GM10266 (cell line): ENCODE measurements around the gene HMOX1.

Source experiments
- DNase-seq: peaks from one replicate; pipeline ENCODE4 v3.0.0; 2012; ENCODE audit errors: extremely low spot score
- CTCF ChIP-seq: IDR thresholded peaks from 2 replicates; pipeline ENCODE4 v1.5.1; 2012; ENCODE audit warnings: mild to moderate bottlenecking, low read depth; ENCODE audit not compliant: control insufficient read depth, insufficient read depth; ENCODE audit errors: missing control alignments

Gene HMOX1

DNA sequence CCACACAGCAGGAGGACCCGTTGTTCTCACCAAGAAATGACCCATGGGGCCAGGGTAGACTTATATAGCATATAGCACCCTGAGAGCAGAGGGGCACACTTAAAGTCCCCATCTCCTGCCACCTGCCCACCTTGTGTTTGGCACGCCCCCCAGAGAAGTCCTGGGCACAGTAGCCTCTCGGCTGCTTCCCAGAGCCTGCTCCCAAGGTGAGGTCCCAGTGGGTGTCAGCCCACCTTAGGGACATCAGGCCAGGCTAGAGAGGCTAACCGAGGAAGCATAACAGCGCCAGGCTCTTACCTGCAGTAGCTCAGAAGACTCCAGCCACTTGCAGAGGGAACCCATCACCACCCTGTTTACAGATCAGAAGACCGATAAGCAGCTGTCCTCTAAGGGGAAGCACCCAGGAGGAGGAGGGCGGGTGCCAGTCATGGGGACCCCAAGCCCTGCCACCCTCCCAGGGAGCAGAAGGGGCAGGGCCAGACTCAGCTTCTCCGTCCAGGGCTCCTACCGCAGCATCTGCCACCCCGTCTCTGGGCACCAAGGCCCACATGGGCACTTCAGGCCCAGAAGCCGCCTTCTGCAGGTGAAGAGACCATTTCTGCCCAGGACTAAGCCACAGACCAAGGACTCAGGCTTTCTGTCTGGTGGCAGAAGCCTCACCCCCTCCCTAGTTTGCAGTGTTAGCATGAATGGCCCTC, 34.9 kb upstream of the HMOX1 start:
- no peak for TF ChIP-seq CTCF
- no peak for DNase-seq

DNA sequence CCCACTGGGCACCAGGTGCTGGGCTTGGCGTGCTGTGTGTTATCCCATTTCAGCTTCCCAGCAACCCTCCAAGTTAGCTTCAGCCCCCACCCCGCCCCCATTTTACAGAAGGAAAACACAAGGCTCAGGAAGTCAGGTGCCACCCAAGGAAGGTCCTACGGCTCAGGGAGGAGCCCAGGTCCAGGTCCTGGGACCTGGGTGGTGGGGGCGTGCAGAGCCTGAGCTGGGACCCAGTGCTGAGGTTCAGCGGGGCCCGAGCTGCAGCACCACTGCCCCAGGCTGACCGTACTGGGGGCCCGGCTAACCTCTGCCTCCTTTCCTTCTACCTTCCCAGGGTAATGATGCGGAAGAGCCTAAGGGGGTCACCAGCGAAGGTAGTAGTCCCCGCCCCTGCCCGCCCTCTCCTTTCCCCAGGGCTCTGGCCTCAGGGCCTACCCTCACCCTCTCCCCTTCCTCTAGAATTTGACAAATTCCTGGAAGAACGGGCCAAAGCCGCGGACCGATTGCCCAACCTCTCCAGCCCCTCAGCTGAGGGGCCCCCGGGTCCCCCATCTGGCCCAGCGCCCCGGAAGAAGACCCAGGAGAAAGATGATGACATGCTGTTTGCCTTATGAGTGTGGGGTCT, 34.2 kb upstream of the HMOX1 start:
- no peak for DNase-seq
- TF ChIP-seq CTCF: no peak

DNA sequence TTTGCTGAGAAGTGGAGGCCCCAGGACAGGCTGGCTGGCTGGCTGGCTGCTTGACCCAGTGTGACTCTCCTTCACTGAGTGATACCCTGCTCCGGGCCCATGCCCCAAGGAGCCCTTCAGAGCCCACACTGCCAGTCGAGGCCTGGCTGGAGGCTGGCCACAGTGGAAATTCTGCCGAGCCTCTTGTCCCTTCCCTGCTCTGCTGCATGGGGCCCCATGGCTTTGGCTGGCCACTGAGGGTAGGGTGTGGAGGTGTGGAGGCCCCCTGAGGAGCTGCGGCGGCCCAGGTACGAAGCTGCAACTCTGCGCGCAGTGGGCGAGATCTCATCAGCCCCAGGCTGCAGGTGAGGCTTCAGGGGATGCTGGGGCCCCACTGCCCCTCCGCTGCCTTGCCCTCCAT, 33.4 kb upstream of the HMOX1 start:
- no peak for TF ChIP-seq CTCF
- no peak for DNase-seq

DNA sequence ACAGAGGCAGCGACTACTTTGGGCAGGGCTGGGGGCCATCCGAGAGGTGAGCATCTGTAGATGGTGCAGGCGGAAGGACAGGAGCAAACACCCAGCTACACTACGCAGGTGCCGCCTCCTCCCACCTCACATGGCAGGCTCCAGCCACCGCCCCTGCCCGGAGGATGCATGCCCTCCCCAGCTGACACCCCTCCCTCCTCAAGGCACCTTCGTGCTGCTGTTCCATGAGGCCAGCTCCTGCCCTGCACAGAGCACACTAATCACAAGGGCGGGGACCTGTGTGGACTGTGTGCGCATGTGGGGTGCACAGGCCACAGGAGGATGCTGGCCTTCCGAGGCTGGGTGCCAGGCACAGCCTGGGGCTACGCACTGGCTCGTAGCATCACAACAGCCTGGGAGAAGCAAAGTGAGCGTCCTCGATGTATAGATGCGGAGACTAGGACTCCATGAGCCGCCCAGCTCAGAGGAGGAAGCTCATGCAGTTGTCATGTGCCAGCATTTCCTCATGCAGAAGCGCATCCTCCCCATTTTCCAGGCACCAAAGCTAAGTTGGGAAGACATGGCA, 32.8 kb upstream of the HMOX1 start:
- no peak for TF ChIP-seq CTCF
- DNase-seq: no peak

DNA sequence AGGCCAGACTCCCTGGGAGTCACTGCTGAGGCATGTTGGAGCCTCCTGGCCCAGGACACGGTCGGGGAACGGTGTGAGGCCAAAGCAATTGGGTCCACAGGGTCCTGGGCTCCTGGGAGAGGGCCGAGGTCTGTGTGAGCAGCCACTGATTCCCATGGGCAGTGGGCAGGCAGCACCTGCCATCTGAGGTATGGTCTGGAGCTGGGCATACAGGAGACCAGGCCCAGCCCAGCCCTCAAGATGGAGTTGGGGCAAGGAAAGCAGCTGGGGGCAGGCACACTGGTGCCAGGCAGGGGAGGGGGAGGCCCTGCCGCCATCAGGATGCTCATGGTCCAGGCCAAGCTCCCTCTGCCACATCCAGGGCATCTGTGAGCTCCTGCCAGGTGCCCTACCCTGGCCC, 32.2 kb upstream of the HMOX1 start:
- DNase-seq: no peak

DNA sequence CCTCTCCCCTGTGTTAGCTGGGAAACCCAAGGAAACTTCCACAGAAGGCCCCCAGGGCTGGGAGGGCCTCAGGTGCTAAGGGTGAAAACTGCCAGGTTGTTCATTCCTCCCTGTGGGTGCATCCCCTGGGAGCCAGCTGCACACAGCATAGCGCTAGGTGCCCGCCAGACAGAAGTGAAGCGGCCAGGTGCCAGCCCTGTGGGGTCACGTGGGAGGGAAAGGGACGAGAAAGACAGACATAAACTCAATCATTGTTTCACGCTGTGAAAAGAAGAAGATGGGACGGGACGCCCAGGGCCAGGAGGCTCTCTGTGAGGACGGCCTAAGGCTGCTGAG, 31.6 kb upstream of the HMOX1 start:
- DNase-seq: no peak
- no peak for TF ChIP-seq CTCF

More for the DNA sequence above, 32.2 kb upstream of the HMOX1 start:
- no peak for TF ChIP-seq CTCF
